SK-N-SH treated with all-trans-retinoic acid at 6 μM for 48 hours (cell line): ENCODE measurements around the gene NEK3.

Experiments used
- ARNTL ChIP-seq: fragments of 450-650 bp; formaldehyde crosslinking; IDR thresholded peaks from 2 replicates; pipeline ENCODE4 v1.5.0; 2020; ENCODE audit warnings: low read depth, mild to moderate bottlenecking, moderate library complexity, borderline replicate concordance
- ESRRG ChIP-seq: fragments of 250-450 bp; sonication (Bioruptor Pico); IDR thresholded peaks from 2 replicates; pipeline ENCODE4 v1.6.1; 2021; ENCODE audit warnings: mild to moderate bottlenecking
- GLIS3 ChIP-seq: fragments of 250-450 bp; sonication (Bioruptor Pico); IDR thresholded peaks from 2 replicates; pipeline ENCODE4 v1.5.0; 2020; ENCODE audit warnings: mild to moderate bottlenecking, moderate library complexity
- PPARA ChIP-seq: fragments of 250-450 bp; sonication (Bioruptor Pico); IDR thresholded peaks from 2 replicates; pipeline ENCODE4 v1.5.0; 2020; ENCODE audit warnings: mild to moderate bottlenecking, borderline replicate concordance
- RARB ChIP-seq: fragments of 250-450 bp; sonication (Bioruptor Pico); IDR thresholded peaks from 2 replicates; pipeline ENCODE4 v1.8.0; 2021; ENCODE audit warnings: mild to moderate bottlenecking, moderate library complexity
- TOX ChIP-seq: fragments of 250-450 bp; sonication (Bioruptor Pico); IDR thresholded peaks from 2 replicates; pipeline ENCODE4 v1.8.0; 2021; ENCODE audit warnings: mild to moderate bottlenecking, moderate library complexity, borderline replicate concordance
- ZC3H10 ChIP-seq: fragments of 250-450 bp; sonication (Bioruptor Pico); IDR thresholded peaks from 2 replicates; pipeline ENCODE4 v1.5.1; 2021; ENCODE audit warnings: mild to moderate bottlenecking, moderate library complexity
- ZFP3 ChIP-seq: fragments of 250-450 bp; sonication (Bioruptor Pico); IDR thresholded peaks from 2 replicates; pipeline ENCODE4 v1.5.0; 2020; ENCODE audit warnings: mild to moderate bottlenecking, moderate library complexity
- ZFP30 ChIP-seq: fragments of 450-650 bp; formaldehyde crosslinking; IDR thresholded peaks from 2 replicates; pipeline ENCODE4 v1.5.0; 2022; ENCODE audit warnings: mild to moderate bottlenecking, moderate library complexity
- ZNF565 ChIP-seq: fragments of 450-650 bp; formaldehyde crosslinking; conservative IDR thresholded peaks from 2 replicates; pipeline ENCODE4 v1.5.0; 2020; ENCODE audit warnings: low read depth, mild to moderate bottlenecking, moderate library complexity
- ZNF8 ChIP-seq: fragments of 450-650 bp; formaldehyde crosslinking; IDR thresholded peaks from 2 replicates; pipeline ENCODE4 v1.5.0; 2020; ENCODE audit warnings: mild to moderate bottlenecking, moderate library complexity
- TF ChIP-seq, protein P1 (sequence below): fragments of 250-450 bp; sonication (Bioruptor Pico); IDR thresholded peaks from 2 replicates; pipeline ENCODE4 v1.8.0; 2020; ENCODE audit warnings: mild to moderate bottlenecking, moderate library complexity, borderline replicate concordance
- TF ChIP-seq, protein P2 (sequence below): fragments of 250-450 bp; sonication (Bioruptor Pico); IDR thresholded peaks from 2 replicates; pipeline ENCODE4 v1.5.1; 2020; ENCODE audit warnings: low read depth, mild to moderate bottlenecking, moderate library complexity
- TF ChIP-seq, protein P3 (sequence below): fragments of 250-450 bp; sonication (Bioruptor Pico); IDR thresholded peaks from 2 replicates; pipeline ENCODE4 v1.5.1; 2021; ENCODE audit warnings: mild to moderate bottlenecking, moderate library complexity

DNA sequence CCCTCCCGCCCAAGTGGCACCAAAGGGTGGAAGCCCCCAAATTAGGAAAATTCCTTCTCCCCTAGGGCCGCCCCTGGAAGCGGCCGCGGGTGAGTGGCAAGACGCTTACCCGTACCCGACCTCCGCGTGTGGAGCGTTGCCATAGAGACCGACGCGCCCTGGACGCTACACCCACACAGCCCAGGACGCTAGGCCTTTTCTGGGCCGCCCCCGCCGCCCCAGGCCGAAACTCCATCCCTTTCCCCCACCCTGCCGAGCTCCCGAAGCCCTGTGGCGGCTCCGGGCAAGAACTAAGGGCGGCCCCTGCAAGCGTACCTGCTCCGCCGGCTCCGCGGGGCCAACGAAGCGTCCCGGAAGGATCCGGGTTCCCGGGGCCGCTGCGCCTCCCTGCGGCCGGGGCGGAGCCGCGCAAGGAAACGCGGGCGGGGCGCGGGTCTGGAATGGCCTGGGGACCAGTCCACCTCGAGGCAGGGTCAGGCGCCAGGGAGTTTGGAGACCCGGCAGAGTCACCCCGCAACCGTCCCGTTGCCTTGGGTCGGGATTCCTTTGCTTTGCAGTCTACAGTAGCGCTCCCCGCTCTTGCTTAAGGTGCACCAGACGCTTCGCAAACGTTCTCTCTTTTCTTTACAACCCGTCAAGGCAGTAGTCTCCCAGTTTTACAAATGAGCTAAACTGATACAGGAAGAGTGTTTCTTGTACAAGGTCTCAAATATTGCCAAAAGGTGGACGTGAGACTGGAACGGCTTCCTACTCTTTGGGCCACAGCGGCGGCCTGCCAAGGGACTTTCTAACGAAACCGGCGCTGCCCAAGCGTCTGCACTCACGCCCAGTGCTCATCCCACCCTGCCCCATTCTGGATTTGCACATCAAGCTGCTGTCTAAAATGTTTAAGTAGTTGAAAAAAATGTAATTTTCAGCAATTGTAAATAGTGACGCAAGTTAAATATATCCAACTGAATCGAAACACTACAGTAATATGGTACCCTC is 30.4 kb downstream of the NEK3 start, which contains the start of gene NEK5:
- TF ChIP-seq RARB (CRISPR knock-in tag) (no peak), GLIS3 (no peak), ZFP30 (CRISPR knock-in tag) (no peak), PPARA (CRISPR knock-in tag) (no peak), ARNTL (CRISPR knock-in tag) (no peak), ZNF565 (CRISPR knock-in tag) (no peak), ZC3H10 (CRISPR knock-in tag) (no peak), TOX (no peak), ESRRG (CRISPR knock-in tag) (no peak), ZFP3 (CRISPR knock-in tag) (no peak), ZNF8 (no peak)
- TF ChIP-seq, protein P1, sequence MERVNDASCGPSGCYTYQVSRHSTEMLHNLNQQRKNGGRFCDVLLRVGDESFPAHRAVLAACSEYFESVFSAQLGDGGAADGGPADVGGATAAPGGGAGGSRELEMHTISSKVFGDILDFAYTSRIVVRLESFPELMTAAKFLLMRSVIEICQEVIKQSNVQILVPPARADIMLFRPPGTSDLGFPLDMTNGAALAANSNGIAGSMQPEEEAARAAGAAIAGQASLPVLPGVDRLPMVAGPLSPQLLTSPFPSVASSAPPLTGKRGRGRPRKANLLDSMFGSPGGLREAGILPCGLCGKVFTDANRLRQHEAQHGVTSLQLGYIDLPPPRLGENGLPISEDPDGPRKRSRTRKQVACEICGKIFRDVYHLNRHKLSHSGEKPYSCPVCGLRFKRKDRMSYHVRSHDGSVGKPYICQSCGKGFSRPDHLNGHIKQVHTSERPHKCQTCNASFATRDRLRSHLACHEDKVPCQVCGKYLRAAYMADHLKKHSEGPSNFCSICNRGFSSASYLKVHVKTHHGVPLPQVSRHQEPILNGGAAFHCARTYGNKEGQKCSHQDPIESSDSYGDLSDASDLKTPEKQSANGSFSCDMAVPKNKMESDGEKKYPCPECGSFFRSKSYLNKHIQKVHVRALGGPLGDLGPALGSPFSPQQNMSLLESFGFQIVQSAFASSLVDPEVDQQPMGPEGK (CRISPR knock-in tag), result no peak
- TF ChIP-seq, protein P2, sequence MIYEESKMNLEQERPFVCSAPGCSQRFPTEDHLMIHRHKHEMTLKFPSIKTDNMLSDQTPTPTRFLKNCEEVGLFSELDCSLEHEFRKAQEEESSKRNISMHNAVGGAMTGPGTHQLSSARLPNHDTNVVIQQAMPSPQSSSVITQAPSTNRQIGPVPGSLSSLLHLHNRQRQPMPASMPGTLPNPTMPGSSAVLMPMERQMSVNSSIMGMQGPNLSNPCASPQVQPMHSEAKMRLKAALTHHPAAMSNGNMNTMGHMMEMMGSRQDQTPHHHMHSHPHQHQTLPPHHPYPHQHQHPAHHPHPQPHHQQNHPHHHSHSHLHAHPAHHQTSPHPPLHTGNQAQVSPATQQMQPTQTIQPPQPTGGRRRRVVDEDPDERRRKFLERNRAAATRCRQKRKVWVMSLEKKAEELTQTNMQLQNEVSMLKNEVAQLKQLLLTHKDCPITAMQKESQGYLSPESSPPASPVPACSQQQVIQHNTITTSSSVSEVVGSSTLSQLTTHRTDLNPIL (CRISPR knock-in tag), result no peak
- TF ChIP-seq, protein P3, sequence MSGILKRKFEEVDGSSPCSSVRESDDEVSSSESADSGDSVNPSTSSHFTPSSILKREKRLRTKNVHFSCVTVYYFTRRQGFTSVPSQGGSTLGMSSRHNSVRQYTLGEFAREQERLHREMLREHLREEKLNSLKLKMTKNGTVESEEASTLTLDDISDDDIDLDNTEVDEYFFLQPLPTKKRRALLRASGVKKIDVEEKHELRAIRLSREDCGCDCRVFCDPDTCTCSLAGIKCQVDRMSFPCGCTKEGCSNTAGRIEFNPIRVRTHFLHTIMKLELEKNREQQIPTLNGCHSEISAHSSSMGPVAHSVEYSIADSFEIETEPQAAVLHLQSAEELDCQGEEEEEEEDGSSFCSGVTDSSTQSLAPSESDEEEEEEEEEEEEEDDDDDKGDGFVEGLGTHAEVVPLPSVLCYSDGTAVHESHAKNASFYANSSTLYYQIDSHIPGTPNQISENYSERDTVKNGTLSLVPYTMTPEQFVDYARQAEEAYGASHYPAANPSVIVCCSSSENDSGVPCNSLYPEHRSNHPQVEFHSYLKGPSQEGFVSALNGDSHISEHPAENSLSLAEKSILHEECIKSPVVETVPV (CRISPR knock-in tag), result no peak
